KMS-11 (cell line): Measurements from ENCODE around the gene POLE.

Source experiments
- H2AFZ ChIP-seq: fragments of 200-600 bp; sonication (generic); 2 replicates; pipeline ENCODE4 v1.6.1; 2016; ENCODE audit warnings: antibody characterized with exemption, mixed run types, low read depth
- H3K27ac ChIP-seq: fragments of 200-600 bp; sonication (generic); 2 replicates; pipeline ENCODE4 v1.6.1; 2016; ENCODE audit warnings: mild to moderate bottlenecking, mixed run types
- H3K27me3 ChIP-seq: fragments of 200-600 bp; sonication (generic); 2 replicates; pipeline ENCODE4 v1.6.1; 2017; ENCODE audit warnings: mild to moderate bottlenecking, low read depth, mixed run types, moderate library complexity; ENCODE audit not compliant: insufficient read depth
- H3K36me3 ChIP-seq: fragments of 200-600 bp; sonication (generic); 2 replicates; pipeline ENCODE4 v1.6.1; 2017; ENCODE audit warnings: mild to moderate bottlenecking, mixed run types; ENCODE audit not compliant: insufficient read depth
- H3K4me1 ChIP-seq: fragments of 200-600 bp; sonication (generic); 2 replicates; pipeline ENCODE4 v1.6.1; 2016; ENCODE audit warnings: mild to moderate bottlenecking, low read depth, mixed run types; ENCODE audit not compliant: poor library complexity, severe bottlenecking
- H3K4me2 ChIP-seq: fragments of 200-600 bp; sonication (generic); 2 replicates; pipeline ENCODE4 v1.7.0; 2016; ENCODE audit warnings: mild to moderate bottlenecking, mixed run types
- H3K4me3 ChIP-seq: fragments of 200-600 bp; sonication (generic); IDR thresholded peaks from 2 replicates; pipeline ENCODE4 v1.6.1; 2017; ENCODE audit warnings: low read depth, low read length, mixed read lengths; ENCODE audit not compliant: insufficient read depth
- H3K79me2 ChIP-seq: fragments of 200-600 bp; sonication (generic); 2 replicates; pipeline ENCODE4 v1.6.1; 2016; ENCODE audit warnings: low read depth, mixed run types; ENCODE audit not compliant: insufficient read depth
- H3K9ac ChIP-seq: fragments of 200-600 bp; sonication (generic); 2 replicates; pipeline ENCODE4 v1.6.1; 2016; ENCODE audit warnings: mild to moderate bottlenecking, mixed run types
- H4K20me1 ChIP-seq: fragments of 200-600 bp; sonication (generic); 2 replicates; pipeline ENCODE4 v1.6.1; 2016; ENCODE audit warnings: mild to moderate bottlenecking, mixed run types; ENCODE audit not compliant: insufficient read depth
- CTCF ChIP-seq: fragments of 200-600 bp; sonication (generic); conservative IDR thresholded peaks from 2 replicates; pipeline ENCODE4 v1.6.1; 2017; ENCODE audit warnings: low read depth, mild to moderate bottlenecking, antibody characterized with exemption, low read length, moderate library complexity, mixed read lengths

POLE gene

GRCh38 chr12:132577191-132577920, 109.8 kb downstream of the POLE start:
- no peaks in the 10 kb centered on the region for H3K36me3 ChIP-seq
- no peaks in the 10 kb centered on the region for H3K4me1 ChIP-seq
- no peak overlapping the region for H2AFZ ChIP-seq
- H3K27ac ChIP-seq = no peak overlapping the region
- H3K4me2 ChIP-seq = no peak overlapping the region
- no peaks in the 10 kb centered on the region for H3K79me2 ChIP-seq
- H3K4me3 ChIP-seq = no peak overlapping the region
- TF ChIP-seq CTCF = no peak
- H4K20me1 ChIP-seq = no peaks in the 10 kb centered on the region
- H3K9ac ChIP-seq = no peak overlapping the region
- no peaks in the 10 kb centered on the region for H3K27me3 ChIP-seq

GRCh38 chr12:132576701-132577100, 110.4 kb downstream of the POLE start:
- TF ChIP-seq CTCF = no peak
- no peaks in the 10 kb centered on the region for H3K79me2 ChIP-seq
- H3K9ac ChIP-seq = no peak overlapping the region
- no peaks in the 10 kb centered on the region for H3K4me1 ChIP-seq
- H2AFZ ChIP-seq = no peak overlapping the region
- H3K27ac ChIP-seq = no peak overlapping the region
- H3K4me2 ChIP-seq = no peak overlapping the region
- no peaks in the 10 kb centered on the region for H4K20me1 ChIP-seq
- no peak overlapping the region for H3K4me3 ChIP-seq
- no peaks in the 10 kb centered on the region for H3K27me3 ChIP-seq
- H3K36me3 ChIP-seq = no peaks in the 10 kb centered on the region

GRCh38 chr12:132575661-132576060, 111.5 kb downstream of the POLE start:
- no peaks in the 10 kb centered on the region for H4K20me1 ChIP-seq
- no peak overlapping the region for H3K4me3 ChIP-seq
- no peak overlapping the region for H3K27ac ChIP-seq
- no peak overlapping the region for H2AFZ ChIP-seq
- no peaks in the 10 kb centered on the region for H3K4me1 ChIP-seq
- no peak for TF ChIP-seq CTCF
- no peak overlapping the region for H3K4me2 ChIP-seq
- H3K36me3 ChIP-seq = no peaks in the 10 kb centered on the region
- H3K27me3 ChIP-seq = no peaks in the 10 kb centered on the region
- no peak overlapping the region for H3K9ac ChIP-seq
- H3K79me2 ChIP-seq = no peaks in the 10 kb centered on the region

- Histone ChIP-seq H3K79me2 (no peaks in the 10 kb centered on the region), H3K36me3 (no peaks in the 10 kb centered on the region), H3K4me2 (no peak overlapping the region), H3K9ac (no peak overlapping the region), H3K4me1 (no peaks in the 10 kb centered on the region), H2AFZ (no peak overlapping the region), H3K27me3 (no peaks in the 10 kb centered on the region), H4K20me1 (no peaks in the 10 kb centered on the region), H3K4me3 (no peak overlapping the region), H3K27ac (no peak overlapping the region)
- no peak for TF ChIP-seq CTCF
Measured at GRCh38 chr12:132574271-132574996, 112.7 kb downstream of the POLE start.
